Stimulated activated CD8-positive, alpha-beta memory T cell treated with anti-CD3 and anti-CD28 coated beads, Interleukin-7, amount 100 ng/mL, for 4 hours (primary cell): Measurements from ENCODE around the gene DCBLD1.

ENCODE experiments used
- DNase-seq, 2 donors: peaks; one replicate each; pipeline ENCODE4 v3.0.0-alpha.2; 2020; ENCODE audit warnings: low read depth in 2 of 2

The DCBLD1 gene

DNA sequence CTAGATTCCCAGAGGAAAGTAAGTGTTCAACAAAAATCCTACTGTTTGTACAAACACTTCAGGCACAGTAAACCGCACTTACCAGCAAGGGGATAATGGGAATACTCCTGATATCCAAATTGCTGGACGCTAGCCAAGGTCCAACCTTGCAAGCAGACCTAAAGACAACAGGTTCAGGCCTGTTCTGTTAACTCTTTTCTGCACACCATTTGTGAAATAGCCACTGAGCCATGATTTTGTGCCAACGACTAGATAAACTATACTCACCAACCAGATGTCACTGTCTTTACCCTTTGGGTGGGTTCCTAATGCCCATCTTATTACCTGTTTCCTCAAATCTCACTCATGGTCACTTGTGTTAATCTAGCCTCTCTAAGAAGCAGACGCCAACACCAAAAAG is 76.3 kb downstream of the DCBLD1 start:
- DNase-seq, result no peak

DNA sequence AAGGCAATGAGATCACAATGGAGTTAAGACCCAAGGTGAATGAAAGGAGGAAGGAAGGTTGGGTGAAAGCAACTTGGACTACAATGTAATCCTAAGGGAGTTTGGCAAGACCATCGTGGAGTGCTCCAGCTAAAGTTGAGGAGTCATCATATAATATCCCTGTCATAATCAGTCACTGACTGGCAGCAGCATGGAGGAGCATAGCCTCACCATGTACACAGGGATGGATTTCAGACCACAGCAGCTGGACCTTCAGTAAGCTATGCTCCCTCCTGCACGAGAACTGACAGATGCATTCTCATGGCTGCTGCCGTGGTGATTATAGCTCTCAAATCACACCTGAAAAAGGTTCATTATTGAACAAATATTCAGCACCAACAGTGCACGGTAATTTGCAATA is 76.8 kb downstream of the DCBLD1 start:
- no peak for DNase-seq

DNA sequence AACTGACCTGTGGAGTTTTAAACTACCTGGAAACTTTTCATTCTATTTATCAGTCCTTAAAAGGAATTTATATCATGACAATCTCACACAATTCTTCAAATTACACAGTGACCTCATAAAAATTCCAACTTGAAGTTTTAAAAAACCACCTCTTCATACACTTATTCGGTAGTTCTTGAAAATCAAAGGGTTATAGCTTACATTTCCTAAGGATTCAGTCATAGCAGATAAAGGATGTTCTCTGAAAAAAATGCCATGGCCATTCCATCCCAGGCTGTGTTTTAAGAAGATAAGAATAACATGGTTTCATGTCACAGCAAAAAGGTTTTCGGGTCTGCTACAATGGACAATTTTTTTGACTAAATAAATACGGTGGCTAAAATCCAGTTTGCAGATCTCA is 78.7 kb downstream of the DCBLD1 start:
- DNase-seq, result no peak

DNA sequence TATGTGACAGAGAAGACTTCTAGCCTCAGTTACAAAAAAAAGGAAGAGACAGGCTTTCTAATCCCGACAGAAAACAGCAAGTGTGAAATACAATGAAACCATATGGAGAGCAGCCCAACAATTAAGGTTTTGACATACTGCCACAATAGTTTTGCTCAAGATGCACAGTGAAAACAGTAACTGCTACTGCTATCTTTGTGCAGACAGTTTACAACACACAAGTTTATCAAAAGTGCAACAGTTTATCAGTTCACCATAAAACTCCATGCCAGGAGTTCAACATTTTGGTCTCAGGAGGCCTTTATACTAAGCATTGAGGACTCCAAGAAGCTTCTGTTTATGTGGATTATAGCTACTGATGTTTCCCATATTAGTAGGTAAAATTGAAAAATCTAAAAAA is 82.2 kb downstream of the DCBLD1 start:
- no peak for DNase-seq

GRCh38 chr6:117568247-117568646 is 85.8 kb downstream of the DCBLD1 start:
- DNase-seq, result no peak

- DNase-seq, result no peak
Observed at GRCh38 chr6:117568831-117569410, 86.4 kb downstream of the DCBLD1 start.

DNA sequence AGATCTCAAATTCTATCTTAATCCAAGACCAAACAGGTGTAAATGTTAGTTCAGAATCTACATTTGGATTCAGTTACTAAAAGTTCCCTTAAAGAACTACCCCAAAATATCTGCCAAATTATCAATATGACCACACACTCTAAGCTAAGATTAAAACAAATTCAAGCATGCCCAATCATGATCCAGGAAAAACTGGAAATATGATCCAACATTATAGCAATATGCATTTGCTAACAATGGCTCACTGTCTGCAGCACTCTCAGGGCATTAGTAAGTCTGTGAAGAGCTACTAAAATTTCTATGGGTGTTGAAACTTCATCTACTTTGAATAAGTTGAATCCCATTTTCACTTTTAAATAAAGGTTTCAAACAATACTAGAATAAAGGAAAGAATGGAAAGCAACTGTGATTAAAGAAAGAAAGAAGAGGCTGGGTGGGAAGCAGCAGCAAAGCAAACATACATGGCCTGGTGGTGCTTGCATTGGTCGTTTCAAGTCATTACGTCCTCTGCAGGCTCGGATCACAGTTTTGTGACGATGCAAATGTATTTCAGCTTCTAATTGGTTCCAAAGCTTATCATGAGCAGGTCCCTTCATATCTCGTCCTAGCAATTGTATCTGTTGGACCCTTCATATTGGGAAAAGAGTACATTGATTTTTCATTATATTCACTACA is 90.7 kb downstream of the DCBLD1 start:
- DNase-seq, result no peak

GRCh38 chr6:117574198-117574597 is 91.7 kb downstream of the DCBLD1 start:
- DNase-seq, result no peak

DNA sequence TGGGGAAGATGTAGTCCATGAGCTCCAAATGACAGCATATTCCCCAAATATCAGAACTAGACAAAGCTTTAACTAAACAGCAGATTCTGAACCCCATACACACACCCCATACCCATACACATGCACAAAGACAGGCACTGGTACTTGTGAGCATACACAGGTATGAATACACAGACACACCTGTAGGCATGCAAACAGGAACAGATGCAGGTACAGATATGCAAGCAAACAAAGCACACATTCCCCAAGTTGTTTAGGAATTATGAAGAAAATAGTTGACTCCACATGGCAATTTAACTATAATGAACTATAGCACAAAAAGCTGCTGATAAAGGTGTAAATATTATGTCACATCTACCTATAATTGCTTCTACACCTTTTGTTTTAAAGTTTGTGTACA is 103.2 kb downstream of the DCBLD1 start:
- DNase-seq, result no peak

GRCh38 chr6:117590447-117590846 is 108.0 kb downstream of the DCBLD1 start:
- DNase-seq, result no peak

DNA sequence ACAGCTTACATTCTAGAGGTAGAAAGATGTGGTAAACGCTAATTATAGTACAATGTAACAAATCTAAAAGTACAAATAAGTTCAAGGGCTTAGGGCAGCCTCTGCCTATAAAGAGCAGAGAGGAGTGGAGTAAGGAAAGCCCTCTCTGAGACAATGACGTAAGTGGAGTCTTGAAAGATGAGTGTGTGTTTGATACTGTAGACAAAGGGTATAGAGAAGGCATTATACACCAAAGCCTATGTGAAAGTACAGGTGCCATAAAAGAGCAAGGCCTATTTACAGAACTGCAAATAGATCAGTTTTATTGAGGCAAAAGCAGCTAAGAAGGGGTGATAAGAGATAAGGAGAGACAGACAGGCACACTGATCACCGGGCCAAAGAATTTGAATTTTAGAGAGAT is 108.9 kb downstream of the DCBLD1 start:
- no peak for DNase-seq

DNA sequence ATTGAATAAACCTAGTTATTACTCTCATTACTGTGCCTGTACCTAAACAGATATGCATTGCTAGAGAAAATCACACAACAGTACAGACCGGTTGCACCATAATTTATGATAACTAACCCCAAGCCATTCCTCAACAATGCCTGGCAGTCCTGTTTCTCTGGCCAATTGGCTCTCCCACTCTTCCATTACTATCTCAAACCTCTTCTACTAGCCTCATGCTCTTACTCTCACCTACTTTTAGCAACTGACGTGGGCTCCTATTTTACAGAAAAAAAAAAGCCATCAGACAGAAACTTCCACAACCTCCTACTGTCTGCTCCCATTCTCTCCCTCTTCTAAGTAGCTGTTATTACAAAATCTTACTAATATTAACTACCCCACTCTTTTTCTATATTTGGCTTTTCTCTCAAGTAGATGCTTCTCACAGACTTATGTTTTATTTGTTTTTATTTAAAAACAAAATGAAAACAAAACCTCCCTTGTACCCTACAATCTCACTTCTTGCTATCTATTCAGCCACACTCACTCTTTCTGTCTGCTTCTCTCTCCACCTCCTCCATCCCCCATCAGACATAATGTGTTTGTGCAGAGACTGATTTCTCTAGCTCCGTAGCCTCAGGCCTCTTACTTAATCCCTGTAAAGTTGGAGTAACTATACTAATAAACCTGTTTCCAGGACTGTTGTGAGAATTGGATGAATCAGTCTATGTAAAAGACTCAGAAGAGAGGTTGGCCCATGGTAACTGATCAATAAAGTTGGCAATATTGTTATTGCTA is 110.7 kb downstream of the DCBLD1 start:
- DNase-seq, result no peak

DNA sequence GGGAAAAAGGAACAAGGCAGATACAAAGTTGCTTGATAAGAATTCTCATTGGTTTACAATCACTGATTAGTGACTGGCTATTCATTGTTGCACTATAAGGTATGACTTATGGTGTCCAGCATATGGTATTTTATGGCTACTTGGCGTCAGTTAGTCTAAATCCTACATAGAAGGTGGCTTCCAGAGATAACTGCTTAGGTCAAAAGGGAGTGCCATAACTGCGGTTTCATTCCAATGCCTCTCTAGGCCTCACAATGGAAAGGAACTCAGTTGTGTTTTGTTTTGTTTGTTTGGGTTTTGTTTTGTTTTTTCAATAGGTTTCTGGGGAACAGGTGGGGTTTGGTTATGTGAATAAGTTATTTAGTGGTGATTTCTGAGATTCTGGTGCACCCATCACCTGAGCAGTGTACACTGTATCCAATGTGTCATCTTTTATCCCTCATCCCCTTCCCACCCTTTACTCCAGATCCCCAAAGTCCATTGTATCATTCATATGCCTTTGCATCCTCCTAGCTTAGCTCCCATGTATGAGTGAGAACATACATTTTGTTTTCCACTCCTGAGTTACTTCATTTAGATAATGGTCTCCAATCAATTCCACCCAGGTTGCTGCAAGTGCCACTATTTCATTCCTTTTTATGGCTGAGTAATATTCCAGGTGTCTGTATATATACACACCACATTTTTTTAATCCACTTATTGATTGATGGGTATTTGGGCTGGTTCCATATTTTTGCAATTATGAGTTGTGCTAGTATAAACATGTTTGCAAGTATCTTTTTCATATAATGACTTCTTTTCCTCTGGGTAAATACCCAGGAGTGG is 112.8 kb downstream of the DCBLD1 start:
- no peak for DNase-seq

GRCh38 chr6:117597755-117598154 is 115.3 kb downstream of the DCBLD1 start:
- DNase-seq, result no peak
